Lung (tissue), 12 donors: ENCODE measurements around the gene ANKRD29. TPM values are rescaled to one million over a fixed set of nuclear protein-coding genes. Genes with fewer than 3 reads are reported as not detected.

ENCODE experiments used
- ATAC-seq: fragments of 200-7000 bp; cut with Tn5 transposase; one replicate; pipeline ENCODE4 v1.9.1; 2020; ENCODE audit warnings: moderate number of reproducible peaks; ENCODE audit not compliant: insufficient read depth, low FRiP score
- DNase-seq, 3 donors: peaks; one replicate each; pipeline ENCODE4 v3.0.0-alpha.2; 2013 to 2017
- H3K27ac ChIP-seq, 2 donors: one replicate each; pipeline ENCODE4 v1.5.1; 2013; ENCODE audit warnings: mild to moderate bottlenecking in 2 of 2, moderate library complexity in 2 of 2, control low read depth in 1 of 2, inconsistent platforms in 1 of 2, low read depth in 1 of 2, low read length in 1 of 2
- H3K27me3 ChIP-seq, 3 donors: one replicate each; pipeline ENCODE4 v1.5.1; 2013; ENCODE audit warnings: low read length in 2 of 3; ENCODE audit not compliant: control insufficient read depth in 3 of 3, insufficient read depth in 3 of 3
- H3K36me3 ChIP-seq, 4 donors: one replicate each; pipeline ENCODE4 v1.5.1; 2013; ENCODE audit warnings: low read length in 4 of 4, mild to moderate bottlenecking in 1 of 4, moderate library complexity in 1 of 4; ENCODE audit not compliant: control insufficient read depth in 4 of 4, insufficient read depth in 4 of 4
- H3K4me1 ChIP-seq, 5 donors: one replicate each; pipeline ENCODE4 v1.5.1; 2013; ENCODE audit warnings: low read length in 5 of 5, mild to moderate bottlenecking in 2 of 5, moderate library complexity in 1 of 5; ENCODE audit not compliant: control insufficient read depth in 5 of 5, insufficient read depth in 5 of 5
- H3K4me3 ChIP-seq: one replicate; pipeline ENCODE4 v1.5.1; 2013; ENCODE audit warnings: mild to moderate bottlenecking, control low read depth, moderate library complexity
- H3K9ac ChIP-seq, 2 donors: one replicate each; pipeline ENCODE4 v1.5.1; 2013; ENCODE audit warnings: low read length in 2 of 2, control low read depth in 1 of 2; ENCODE audit not compliant: insufficient read depth in 1 of 2
- H3K9me3 ChIP-seq, 4 donors: one replicate each; pipeline ENCODE4 v1.5.1; 2013; ENCODE audit warnings: low read length in 3 of 4, mild to moderate bottlenecking in 1 of 4, moderate library complexity in 1 of 4; ENCODE audit not compliant: control insufficient read depth in 4 of 4, insufficient read depth in 3 of 4
- CTCF ChIP-seq: IDR thresholded peaks from 2 replicates; pipeline ENCODE4 v1.5.1; 2012; ENCODE audit warnings: mild to moderate bottlenecking; ENCODE audit errors: control extremely low read depth, extremely low read depth
- WGBS, 2 donors: extraction: QIAGEN DNeasy Blood & Tissue Kit; methylation state at CpG; one replicate each; pipeline ENCODE4 v1.1.7; 2013; 5-methylcytosine and 5-hydroxymethylcytosine counted together
- polyA plus RNA-seq, 2 donors: library from polyadenylated mRNA; stranded (reverse); fragments of 200-250 nt; gene quantifications; one replicate each; pipeline ENCODE4 v1.2.1, GENCODE V29; 2013
- total RNA-seq, 2 donors: library from RNA; depleted of rRNA in 1 of 2; stranded (reverse); fragments of >200 nt in 1 of 2; gene quantifications; one replicate each; pipeline ENCODE4 v1.2.1, GENCODE V29; 2014 to 2021
- donor health status: control.
- donor health status: control.
- donor health status: Bipolar disorder and iron deficiency.
- donor health status: healthy.
- donor health status: DM: yes; HTN: yes; CAD: no.

The ANKRD29 gene
- total and polyA plus RNA-seq, 4 donors: 12.5 to 60.9 (median 43.0) TPM

- 87 to 89% methylated on average over 8 of the region's 8 CpGs for WGBS, 2 donors
Measured at GRCh38 chr18:23701544-23702064, 38.9 kb upstream of the ANKRD29 start.

GRCh38 chr18:23701017-23701416 lies 38.3 kb upstream of the ANKRD29 start:
- H3K36me3 ChIP-seq: no peaks in the 10 kb centered on the region
- H3K9ac ChIP-seq: no peak overlapping the region
- H3K4me3 ChIP-seq: no peak overlapping the region
- H3K4me1 ChIP-seq: no peaks in the 10 kb centered on the region
- H3K27me3 ChIP-seq: no peaks in the 10 kb centered on the region
- DNase-seq (no peak), ATAC-seq (no peak)
- H3K9me3 ChIP-seq: no peaks in the 10 kb centered on the region
- no peak for TF ChIP-seq CTCF
- 47 to 78% methylated on average over 2 of the region's 2 CpGs for WGBS, 2 donors
- H3K27ac ChIP-seq: no peak overlapping the region

More at GRCh38 chr18:23701544-23702064, 38.9 kb upstream of the ANKRD29 start:
- no peak for DNase-seq
- Histone ChIP-seq H3K27ac (no peak overlapping the region), H3K9me3 (no peaks in the 10 kb centered on the region), H3K4me1 (no peaks in the 10 kb centered on the region), H3K36me3 (no peaks in the 10 kb centered on the region), H3K4me3 (no peak overlapping the region), H3K27me3 (no peaks in the 10 kb centered on the region), H3K9ac (no peak overlapping the region)
- TF ChIP-seq CTCF: no peak
- ATAC-seq: no peak

- Histone ChIP-seq H3K36me3 (no peaks in the 10 kb centered on the region), H3K4me3 (no peak overlapping the region), H3K4me1 (no peaks in the 10 kb centered on the region), H3K9ac (no peak overlapping the region), H3K27ac (peak overlapping the region in 1 of 2 donors; percentile 24), H3K9me3 (peaks cover 0 to 3% (median 0%) of the 10 kb centered on the region in 4 donors), H3K27me3 (peaks cover 0 to 19% (median 8%) of the 10 kb centered on the region in 3 donors)
- DNase-seq: no peak
- ATAC-seq: no peak
- 88 to 93% methylated on average over 4 of the region's 4 CpGs for WGBS, 2 donors
- TF ChIP-seq CTCF: no peak
Measured at GRCh38 chr18:23694637-23695430, 32.1 kb upstream of the ANKRD29 start.
